Kidney (tissue), 14 donors: Measurements from ENCODE around the gene ZNF491. TPM values are rescaled to one million over a fixed set of nuclear protein-coding genes. Genes with fewer than 3 reads are reported as not detected.
"Not testable (repeated sequence)": the region's sequence is repeated elsewhere in the genome, so short reads cannot be mapped to it uniquely, and the experiment has no call there.

Experiments used
- DNase-seq, 5 donors: peaks; one replicate each; pipeline ENCODE4 v3.0.0-alpha.2; 2013 to 2020
- FAIRE-seq: peaks from 2 replicates; lab custom pipeline; 2012; peaks lifted over from hg19 to GRCh38; lab: Jason Lieb, UNC
- H3K27ac ChIP-seq, 2 donors: one replicate each; pipeline ENCODE4 v1.7.0; 2013; ENCODE audit warnings: low read depth in 2 of 2, low read length in 2 of 2, inconsistent platforms in 1 of 2
- H3K27me3 ChIP-seq: one replicate; pipeline ENCODE4 v1.7.1; 2013; ENCODE audit warnings: low read length, inconsistent platforms; ENCODE audit not compliant: control insufficient read depth, insufficient read depth
- H3K36me3 ChIP-seq, 3 donors: one replicate each; pipeline versions ENCODE4 v1.7.0 to v1.7.1; 2013; ENCODE audit warnings: low read length in 3 of 3, control low read depth in 1 of 3, inconsistent platforms in 1 of 3; ENCODE audit not compliant: insufficient read depth in 3 of 3, control insufficient read depth in 2 of 3
- H3K4me1 ChIP-seq, 3 donors: one replicate each; pipeline versions ENCODE4 v1.7.0 to v1.7.1; 2013; ENCODE audit warnings: low read length in 3 of 3, inconsistent platforms in 1 of 3, low read depth in 1 of 3; ENCODE audit not compliant: control insufficient read depth in 2 of 3, insufficient read depth in 2 of 3
- H3K4me3 ChIP-seq, 3 donors: one replicate each; pipeline versions ENCODE4 v1.7.0 to v1.8.1; 2013; ENCODE audit warnings: low read length in 3 of 3, control low read depth in 1 of 3, inconsistent platforms in 1 of 3
- H3K9ac ChIP-seq, 3 donors: one replicate each; pipeline versions ENCODE4 v1.7.0 to v1.7.1; 2013; ENCODE audit warnings: low read length in 3 of 3, control low read depth in 1 of 3, inconsistent platforms in 1 of 3
- H3K9me3 ChIP-seq, 3 donors: one replicate each; pipeline versions ENCODE4 v1.7.0 to v1.7.1; 2013; ENCODE audit warnings: low read length in 3 of 3, control low read depth in 1 of 3, inconsistent platforms in 1 of 3; ENCODE audit not compliant: control insufficient read depth in 2 of 3, insufficient read depth in 1 of 3
- intact Hi-C: fragments of 100-400 bp; cut with DNase I; formaldehyde crosslinking; loops from one replicate; pipeline ENCODE4 v1.11.1; 2022
- polyA plus RNA-seq: library from polyadenylated mRNA; stranded (reverse); fragments of 350-450 nt; fragmentation: Illumina TruSeq; extraction: RNeasy Lipid Tissue Mini Kit (QIAGEN cat#74804); gene quantifications from one replicate; pipeline ENCODE4 v1.2.3, GENCODE V29; 2014; ENCODE audit warnings: low read depth, low replicate concordance; ENCODE audit not compliant: insufficient read depth
- total RNA-seq: library from RNA; stranded (reverse); fragmentation: NEBNext Ultra II Directional; extraction: Animal tissue kit (Norgen Biotek cat#: 25700); gene quantifications from one replicate; pipeline ENCODE4 v1.2.1, GENCODE V29; 2021
- TF ChIP-seq, protein P1 (sequence below): IDR thresholded peaks from 3 replicates; pipeline ENCODE4 v1.5.1; 2012; ENCODE audit warnings: mild to moderate bottlenecking, moderate library complexity, borderline replicate concordance; ENCODE audit not compliant: insufficient read depth; ENCODE audit errors: extremely low read depth
- donor health status: control.
- donor health status: control.
- donor health status: control.
- donor health status: control.
- donor health status: control.
- donor health status: DM: yes; HTN: yes; CAD: no.
- donor health status: Normal renal cell carcinoma (clear cell type).

Gene ZNF491
- total and polyA plus RNA-seq, 2 donors from 2014 or later: 1.1 to 2.5 TPM

- H3K4me1 ChIP-seq: no peaks in the 10 kb centered on the region
- no peak for DNase-seq
- H3K4me3 ChIP-seq: no peak overlapping the region
- peaks cover 10 to 23% (median 16%) of the 10 kb centered on the region in 3 donors for H3K36me3 ChIP-seq
- TF ChIP-seq, protein P1, sequence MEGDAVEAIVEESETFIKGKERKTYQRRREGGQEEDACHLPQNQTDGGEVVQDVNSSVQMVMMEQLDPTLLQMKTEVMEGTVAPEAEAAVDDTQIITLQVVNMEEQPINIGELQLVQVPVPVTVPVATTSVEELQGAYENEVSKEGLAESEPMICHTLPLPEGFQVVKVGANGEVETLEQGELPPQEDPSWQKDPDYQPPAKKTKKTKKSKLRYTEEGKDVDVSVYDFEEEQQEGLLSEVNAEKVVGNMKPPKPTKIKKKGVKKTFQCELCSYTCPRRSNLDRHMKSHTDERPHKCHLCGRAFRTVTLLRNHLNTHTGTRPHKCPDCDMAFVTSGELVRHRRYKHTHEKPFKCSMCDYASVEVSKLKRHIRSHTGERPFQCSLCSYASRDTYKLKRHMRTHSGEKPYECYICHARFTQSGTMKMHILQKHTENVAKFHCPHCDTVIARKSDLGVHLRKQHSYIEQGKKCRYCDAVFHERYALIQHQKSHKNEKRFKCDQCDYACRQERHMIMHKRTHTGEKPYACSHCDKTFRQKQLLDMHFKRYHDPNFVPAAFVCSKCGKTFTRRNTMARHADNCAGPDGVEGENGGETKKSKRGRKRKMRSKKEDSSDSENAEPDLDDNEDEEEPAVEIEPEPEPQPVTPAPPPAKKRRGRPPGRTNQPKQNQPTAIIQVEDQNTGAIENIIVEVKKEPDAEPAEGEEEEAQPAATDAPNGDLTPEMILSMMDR: no peak
- H3K27me3 ChIP-seq: no peaks in the 10 kb centered on the region
- no peak overlapping the region for H3K9ac ChIP-seq
- H3K27ac ChIP-seq: no peak overlapping the region
- intact Hi-C loops: no loop called here
- FAIRE-seq: no peak
- H3K9me3 ChIP-seq: peaks cover 1 to 31% (median 17%) of the 10 kb centered on the region in 3 donors
Measured at GRCh38 chr19:11832253-11832912, 34.1 kb downstream of the ZNF491 start.

DNA sequence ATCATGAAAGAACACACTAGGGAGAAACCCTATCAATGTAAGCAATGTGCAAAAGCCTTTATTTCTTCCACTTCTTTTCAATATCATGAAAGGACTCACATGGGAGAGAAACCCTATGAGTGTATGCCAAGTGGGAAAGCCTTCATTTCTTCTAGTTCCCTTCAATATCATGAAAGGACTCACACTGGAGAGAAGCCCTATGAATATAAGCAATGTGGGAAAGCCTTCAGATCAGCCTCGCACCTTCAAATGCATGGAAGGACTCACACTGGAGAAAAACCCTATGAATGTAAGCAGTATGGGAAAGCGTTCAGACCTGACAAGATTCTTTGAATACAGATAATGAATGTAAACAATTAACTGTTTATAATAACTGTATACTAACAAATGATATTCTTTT is 35.2 kb downstream of the ZNF491 start:
- intact Hi-C loops: no loop called here
- no peak for FAIRE-seq
- TF ChIP-seq, protein P1: no peak
- Histone ChIP-seq H3K27me3 (no peaks in the 10 kb centered on the region), H3K9ac (no peak overlapping the region), H3K4me3 (no peak overlapping the region), H3K27ac (no peak overlapping the region), H3K9me3 (peaks cover 1 to 31% (median 17%) of the 10 kb centered on the region in 3 donors), H3K36me3 (peaks cover 10 to 23% (median 16%) of the 10 kb centered on the region in 3 donors), H3K4me1 (no peaks in the 10 kb centered on the region)
- no peak for DNase-seq

DNA sequence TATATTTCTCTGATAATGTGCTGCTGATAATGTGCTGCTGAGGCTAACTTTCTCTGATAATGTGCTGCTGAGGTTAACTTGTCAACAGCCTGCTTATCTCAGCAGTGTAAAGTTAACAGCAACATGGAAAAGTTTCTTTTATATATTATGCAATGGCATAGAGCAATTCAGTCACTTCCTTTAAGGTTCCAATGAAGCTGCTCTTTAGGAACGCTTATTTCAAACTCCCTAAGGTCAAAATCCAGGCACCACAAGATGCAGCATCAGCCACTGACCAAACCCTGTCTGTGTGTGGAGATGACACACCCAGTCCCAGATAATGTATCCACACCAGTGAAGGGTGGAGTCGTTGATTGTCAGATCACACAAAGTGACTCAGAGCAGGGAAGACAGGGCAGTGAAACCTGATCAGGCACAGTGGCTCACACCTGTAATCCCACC is 37.3 kb downstream of the ZNF491 start:
- H3K27me3 ChIP-seq, H3K9ac ChIP-seq, H3K27ac ChIP-seq, H3K4me3 ChIP-seq, H3K4me1 ChIP-seq, FAIRE-seq, DNase-seq, intact Hi-C loops: not testable (repeated sequence)
- H3K9me3 ChIP-seq: peaks cover 1 to 27% (median 17%) of the 10 kb centered on the region in 3 donors
- H3K36me3 ChIP-seq: peaks cover 8 to 23% (median 16%) of the 10 kb centered on the region in 3 donors

DNA sequence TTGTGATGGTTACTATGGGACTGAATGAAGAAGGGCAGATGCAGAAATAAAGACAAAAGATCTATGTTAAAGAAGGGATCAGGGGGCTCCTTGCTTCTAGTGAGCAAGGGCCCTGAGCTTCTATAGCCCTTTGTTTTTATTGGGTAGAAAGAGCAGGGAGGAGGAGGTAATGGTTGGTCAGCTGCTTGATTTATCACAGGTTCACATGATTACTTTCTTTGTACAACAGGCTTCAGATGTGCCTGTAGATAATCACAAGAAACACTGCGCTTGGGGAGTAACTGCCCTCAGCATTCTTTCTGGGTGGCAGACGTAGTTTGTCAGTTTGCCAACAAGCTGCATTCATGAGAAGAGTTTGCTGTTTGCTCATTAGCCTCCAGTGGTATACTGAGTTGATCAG is 45.4 kb downstream of the ZNF491 start:
- FAIRE-seq (no peak), DNase-seq (peak in 4 of 5 donors; percentile 39 to 79 (median 62))
- Histone ChIP-seq H3K36me3 (no peaks in the 10 kb centered on the region), H3K9me3 (no peaks in the 10 kb centered on the region), H3K9ac (no peak overlapping the region), H3K4me1 (peaks cover 0 to 3% (median 0%) of the 10 kb centered on the region in 3 donors), H3K27me3 (no peaks in the 10 kb centered on the region), H3K4me3 (no peak overlapping the region), H3K27ac (no peak overlapping the region)
- TF ChIP-seq, protein P1: no peak
- intact Hi-C loops: no loop called here

- H3K9ac ChIP-seq, H3K9me3 ChIP-seq, intact Hi-C loops, H3K27me3 ChIP-seq, FAIRE-seq, H3K36me3 ChIP-seq, H3K4me3 ChIP-seq, H3K27ac ChIP-seq, H3K4me1 ChIP-seq: not testable (repeated sequence)
- DNase-seq: peak in 1 of 5 donors; percentile 11
Measured at GRCh38 chr19:11847615-11848014, 49.3 kb downstream of the ZNF491 start.
